H1 (cell line): ENCODE results near the gene RIN2. TPM values are rescaled to one million over a fixed set of nuclear protein-coding genes. Genes with fewer than 3 reads are reported as not detected.

Experiments
- CTCF ChIA-PET: fragments of 300-600 bp; sonication (Branson Sonifier 250); formaldehyde crosslinking; loops from one replicate; lab custom pipeline; 2021; ENCODE audit not compliant: partially characterized antibody; lab: Charles Lee
- POLR2A ChIA-PET: fragments of 300-600 bp; sonication (Branson Sonifier 250); formaldehyde crosslinking; loops from one replicate; lab custom pipeline; 2021; ENCODE audit warnings: inconsistent platforms; ENCODE audit not compliant: partially characterized antibody; lab: Charles Lee
- DNase-seq, 2 experiments: peaks; one replicate each; pipeline versions ENCODE4 v3.0.0 to v3.0.0-alpha.2; 2010 to 2022; ENCODE audit warnings: low spot score in 2 of 2, low read depth in 1 of 2, mixed read lengths in 1 of 2
- FAIRE-seq: peaks from 2 replicates; lab custom pipeline; 2011; peaks lifted over from hg19 to GRCh38; lab: Jason Lieb, UNC
- H2AFZ ChIP-seq: 2 replicates; pipeline ENCODE4 v1.8.1; 2012; ENCODE audit warnings: low read length, inconsistent platforms
- H2AK5ac ChIP-seq: 2 replicates; pipeline ENCODE4 v1.6.1; 2013; ENCODE audit warnings: low read depth, low read length
- H2BK120ac ChIP-seq: replicated peaks from 2 replicates; pipeline ENCODE3; 2013; ENCODE audit warnings: low read depth, low read length, inconsistent platforms
- H2BK12ac ChIP-seq: 2 replicates; pipeline ENCODE4 v1.6.1; 2013; ENCODE audit warnings: low read depth, low read length
- H2BK15ac ChIP-seq: 2 replicates; pipeline ENCODE4 v1.6.1; 2013; ENCODE audit warnings: low read length
- H2BK20ac ChIP-seq: 2 replicates; pipeline ENCODE4 v1.6.1; 2013; ENCODE audit warnings: low read length
- H2BK5ac ChIP-seq: 2 replicates; pipeline ENCODE4 v1.6.1; 2013; ENCODE audit warnings: low read depth, low read length
- H3K14ac ChIP-seq: 2 replicates; pipeline ENCODE4 v1.6.1; 2013; ENCODE audit warnings: inconsistent platforms; ENCODE audit not compliant: insufficient read length
- H3K18ac ChIP-seq: 2 replicates; pipeline ENCODE4 v1.6.1; 2013; ENCODE audit warnings: low read length; ENCODE audit errors: extremely low read depth
- H3K23ac ChIP-seq: 2 replicates; pipeline ENCODE4 v1.6.1; 2013; ENCODE audit warnings: inconsistent platforms; ENCODE audit not compliant: insufficient read length
- H3K23me2 ChIP-seq: 2 replicates; pipeline ENCODE4 v1.6.1; 2013; ENCODE audit warnings: low read depth, low read length
- H3K27ac ChIP-seq: 2 replicates; pipeline ENCODE4 v1.6.1; 2011; ENCODE audit warnings: low read depth, low read length, inconsistent platforms
- H3K27me3 ChIP-seq, 4 experiments: replicated peaks in 1 of 4; 1 replicate in 1 of 4; 2 replicates in 3 of 4; pipeline versions ENCODE4 v1.6.1 to v1.8.1; 2011 to 2013; ENCODE audit warnings: low read length in 3 of 4, mild to moderate bottlenecking in 3 of 4, inconsistent platforms in 2 of 4, mixed read lengths in 2 of 4, moderate library complexity in 1 of 4; ENCODE audit not compliant: control insufficient read depth in 3 of 4, insufficient read depth in 3 of 4; ENCODE audit errors: extremely low read depth in 1 of 4
- H3K36me3 ChIP-seq, 4 experiments: 2 replicates each; pipeline versions ENCODE4 v1.6.1 to v1.8.1; 2011 to 2013; ENCODE audit warnings: mild to moderate bottlenecking in 4 of 4, low read length in 3 of 4, moderate library complexity in 2 of 4, control low read depth in 1 of 4, inconsistent platforms in 1 of 4; ENCODE audit not compliant: insufficient read depth in 4 of 4, control insufficient read depth in 2 of 4
- H3K4ac ChIP-seq: replicated peaks from 2 replicates; pipeline ENCODE3; 2013; ENCODE audit warnings: low read length, low read depth, mixed read lengths, inconsistent platforms; ENCODE audit not compliant: insufficient read length
- H3K4me1 ChIP-seq, 4 experiments: replicated peaks in 1 of 4; 1 replicate in 1 of 4; 2 replicates in 3 of 4; pipeline versions ENCODE4 v1.6.1 to v1.8.1; 2011 to 2013; ENCODE audit warnings: low read length in 3 of 4, inconsistent platforms in 2 of 4, mixed read lengths in 1 of 4; ENCODE audit not compliant: insufficient read depth in 4 of 4, control insufficient read depth in 3 of 4
- H3K4me2 ChIP-seq, 2 experiments: 2 replicates each; pipeline versions ENCODE4 v1.6.1 to v1.8.1; 2011 to 2013; ENCODE audit warnings: low read depth in 2 of 2, low read length in 2 of 2, control low read depth in 1 of 2, inconsistent platforms in 1 of 2, mild to moderate bottlenecking in 1 of 2; ENCODE audit not compliant: insufficient read depth in 1 of 2
- H3K4me3 ChIP-seq, 4 experiments: fragments of 200-600, 300-600 bp in 1 of 4; sonication (generic), shearing (Covaris generic), sonication (Bioruptor Twin) in 1 of 4; 2 replicates each; pipeline versions ENCODE4 v1.5.1 to v1.8.1; 2011 to 2016; ENCODE audit warnings: low read length in 4 of 4, low read depth in 3 of 4, control low read depth in 2 of 4, inconsistent platforms in 2 of 4, mild to moderate bottlenecking in 2 of 4, mixed read lengths in 1 of 4, moderate library complexity in 1 of 4; ENCODE audit not compliant: insufficient read depth in 2 of 4; ENCODE audit errors: extremely low read depth in 1 of 4
- H3K56ac ChIP-seq: replicated peaks from 2 replicates; pipeline ENCODE3; 2013; ENCODE audit warnings: low read depth, mild to moderate bottlenecking, mixed read lengths, low read length, inconsistent platforms; ENCODE audit not compliant: insufficient read length
- H3K79me1 ChIP-seq: 2 replicates; pipeline ENCODE4 v1.6.1; 2013; ENCODE audit warnings: low read depth, low read length, control low read depth
- H3K79me2 ChIP-seq, 2 experiments: 2 replicates each; pipeline versions ENCODE4 v1.6.1 to v1.8.1; 2012 to 2013; ENCODE audit warnings: low read length in 2 of 2, mild to moderate bottlenecking in 2 of 2, inconsistent platforms in 1 of 2; ENCODE audit not compliant: insufficient read depth in 2 of 2, control insufficient read depth in 1 of 2
- H3K9ac ChIP-seq, 4 experiments: replicated peaks in 1 of 4; 1 replicate in 1 of 4; 2 replicates in 3 of 4; pipeline versions ENCODE4 v1.6.1 to v1.8.1; 2011 to 2013; ENCODE audit warnings: low read depth in 3 of 4, low read length in 3 of 4, control low read depth in 2 of 4, mild to moderate bottlenecking in 2 of 4, moderate library complexity in 2 of 4, inconsistent platforms in 1 of 4; ENCODE audit errors: extremely low read depth in 1 of 4
- H3K9me3 ChIP-seq, 2 experiments: 2 replicates each; pipeline versions ENCODE4 v1.6.1 to v1.8.1; 2012 to 2013; ENCODE audit warnings: mild to moderate bottlenecking in 2 of 2, moderate library complexity in 2 of 2, control low read depth in 1 of 2, inconsistent platforms in 1 of 2, low read depth in 1 of 2, low read length in 1 of 2, mixed read lengths in 1 of 2; ENCODE audit not compliant: insufficient read depth in 2 of 2
- H4K20me1 ChIP-seq, 2 experiments: replicated peaks in 1 of 2; 2 replicates each; pipeline versions ENCODE3 to v1.8.1; 2011 to 2013; ENCODE audit warnings: inconsistent platforms in 2 of 2, low read length in 2 of 2, mild to moderate bottlenecking in 1 of 2; ENCODE audit not compliant: insufficient read depth in 2 of 2, control insufficient read depth in 1 of 2
- H4K5ac ChIP-seq: 2 replicates; pipeline ENCODE4 v1.6.1; 2013; ENCODE audit warnings: low read length, low read depth, mixed read lengths, inconsistent platforms; ENCODE audit not compliant: insufficient read length
- H4K8ac ChIP-seq: 2 replicates; pipeline ENCODE4 v1.8.0; 2013; ENCODE audit warnings: mild to moderate bottlenecking, moderate library complexity, low read length, inconsistent platforms; ENCODE audit not compliant: insufficient read depth; ENCODE audit errors: extremely low read depth
- H4K91ac ChIP-seq: replicated peaks from 2 replicates; pipeline ENCODE3; 2013; ENCODE audit warnings: low read length, mixed read lengths, inconsistent platforms; ENCODE audit not compliant: insufficient read length
- BCL11A ChIP-seq, 2 experiments: IDR thresholded peaks; one replicate each; pipeline ENCODE4 v1.6.1; 2011; ENCODE audit warnings: low read depth in 2 of 2, low read length in 2 of 2, mild to moderate bottlenecking in 2 of 2
- BRCA1 ChIP-seq: IDR thresholded peaks from 2 replicates; pipeline ENCODE4 v1.6.1; 2012; ENCODE audit warnings: low read depth, low read length, improper control_type of control experiment
- CHD1 ChIP-seq: IDR thresholded peaks from 2 replicates; pipeline ENCODE4 v1.6.1; 2012; ENCODE audit warnings: low read depth, low read length, improper control_type of control experiment
- CREB1 ChIP-seq: IDR thresholded peaks from 2 replicates; pipeline ENCODE4 v1.6.1; 2012; ENCODE audit warnings: inconsistent platforms
- CTBP2 ChIP-seq: IDR thresholded peaks from 2 replicates; pipeline ENCODE4 v1.7.0; 2011; ENCODE audit warnings: borderline replicate concordance, mild to moderate bottlenecking, moderate library complexity, mixed read lengths, low read length; ENCODE audit not compliant: insufficient read depth, insufficient read length
- GTF2F1 ChIP-seq: IDR thresholded peaks from 2 replicates; pipeline ENCODE4 v1.6.1; 2012; ENCODE audit warnings: low read depth, low read length, improper control_type of control experiment, borderline replicate concordance
- HDAC2 ChIP-seq, 2 experiments: fragments of 300-600 bp in 1 of 2; sonication (generic) in 1 of 2; IDR thresholded peaks; 2 replicates each; pipeline ENCODE4 v1.6.1; 2011 to 2012; ENCODE audit warnings: low read depth in 2 of 2, low read length in 2 of 2, mild to moderate bottlenecking in 2 of 2, moderate library complexity in 2 of 2, borderline replicate concordance in 1 of 2, inconsistent platforms in 1 of 2
- HDAC6 ChIP-seq: IDR thresholded peaks from one replicate; pipeline ENCODE4 v1.7.1; 2012; ENCODE audit warnings: low read depth, mild to moderate bottlenecking, inconsistent platforms, low read length, moderate library complexity
- KDM5A ChIP-seq: fragments of 200-600 bp; IDR thresholded peaks from 2 replicates; pipeline ENCODE4 v1.7.1; 2012; ENCODE audit warnings: mild to moderate bottlenecking, low read length, inconsistent platforms, mixed read lengths
- MAX ChIP-seq: IDR thresholded peaks from 2 replicates; pipeline ENCODE4 v1.6.1; 2012; ENCODE audit warnings: inconsistent platforms
- NANOG ChIP-seq: IDR thresholded peaks from 2 replicates; pipeline ENCODE4 v1.6.1; 2011; ENCODE audit warnings: low read length, low read depth, mild to moderate bottlenecking, inconsistent platforms; ENCODE audit not compliant: insufficient read depth, poor library complexity, severe bottlenecking
- NRF1 ChIP-seq: IDR thresholded peaks from 2 replicates; pipeline ENCODE4 v1.6.1; 2011; ENCODE audit warnings: mild to moderate bottlenecking, low read depth, low read length, improper control_type of control experiment
- POLR2AphosphoS5 ChIP-seq: IDR thresholded peaks from 2 replicates; pipeline ENCODE4 v1.6.1; 2011; ENCODE audit warnings: low read depth, low read length
- SRF ChIP-seq: IDR thresholded peaks from 2 replicates; pipeline ENCODE4 v1.6.1; 2011; ENCODE audit warnings: mild to moderate bottlenecking, low read depth, low read length, moderate library complexity
- TBP ChIP-seq: IDR thresholded peaks from 2 replicates; pipeline ENCODE4 v1.6.1; 2011; ENCODE audit warnings: low read depth, low read length, improper control_type of control experiment
- WGBS, 2 experiments: shearing (Covaris generic) in 1 of 2; methylation state at CpG; one replicate each; pipeline versions ENCODE4 v1.1.6 to v1.1.7; 2013 to 2015; ENCODE audit warnings: low lambda C conversion rate in 2 of 2, mixed read lengths in 2 of 2, inconsistent platforms in 1 of 2, low coverage in 1 of 2, missing lambda C conversion rate in 1 of 2; ENCODE audit not compliant: insufficient replicate concordance in 2 of 2, insufficient coverage in 1 of 2, insufficient read length in 1 of 2; ENCODE audit errors: extremely low coverage in 1 of 2, missing lambda C conversion rate in 1 of 2; 5-methylcytosine and 5-hydroxymethylcytosine counted together
- polyA plus RNA-seq, 7 experiments: library from polyadenylated mRNA; depleted of rRNA in 3 of 7; stranded (reverse) in 5 of 7; unstranded in 2 of 7; fragments of >200 nt in 5 of 7; fragments of 200-250 nt in 2 of 7; gene quantifications; 1 replicate in 5 of 7; 2 replicates in 1 of 7; 4 replicates in 1 of 7; pipeline versions ENCODE4 v1.2.1 to v1.2.3, GENCODE V29; 2011 to 2013; ENCODE audit warnings: missing spikeins in 2 of 7, mixed read lengths in 2 of 7
- total RNA-seq: library from RNA; stranded (reverse); fragmentation: NEBNext Ultra II Directional; extraction: Animal tissue kit (Norgen Biotek cat#: 25700); gene quantifications from 2 replicates; pipeline ENCODE4 v1.2.1, GENCODE V29; 2021

RIN2 gene
- total and polyA plus RNA-seq, 2 of the 8 experiments (the other 6 are each of a cell fraction or from before 2014, with no cell fraction given), result 0.20 to 1.3 TPM

- H2BK20ac ChIP-seq, result no peak overlapping the region
- TF ChIP-seq HDAC6 (no peak), CHD1 (no peak), GTF2F1 (no peak), HDAC2 (IDR thresholded peaks at IDR 0.05; ENCODE audit: borderline replicate concordance in 1 of 2, low read depth in 2 of 2, low read length in 2 of 2) (no peak), SRF (no peak), TBP (no peak), NRF1 (no peak), MAX (no peak), CTBP2 (no peak), BCL11A (IDR thresholded peaks at IDR 0.05; ENCODE audit: low read depth in 2 of 2, low read length in 2 of 2) (no peak), KDM5A (no peak), NANOG (no peak), POLR2AphosphoS5 (no peak), CREB1 (no peak), BRCA1 (no peak)
- no peaks in the 10 kb centered on the region for H3K27me3 ChIP-seq
- FAIRE-seq (no peak), DNase-seq (no peak)
- no peaks in the 10 kb centered on the region for H3K79me1 ChIP-seq
- H3K9ac ChIP-seq, result no peak overlapping the region
- no peak overlapping the region for H3K56ac ChIP-seq
- H2BK15ac ChIP-seq, result no peak overlapping the region
- H3K4me3 ChIP-seq, result no peak overlapping the region
- no peaks in the 10 kb centered on the region for H3K79me2 ChIP-seq
- H4K91ac ChIP-seq, result no peak overlapping the region
- no peak overlapping the region for H2AK5ac ChIP-seq
- no peak overlapping the region for H4K5ac ChIP-seq
- no peaks in the 10 kb centered on the region for H4K20me1 ChIP-seq
- POLR2A ChIA-PET, result no interaction called here
- no peak overlapping the region for H3K18ac ChIP-seq
- no peak overlapping the region for H3K23ac ChIP-seq
- H2BK12ac ChIP-seq, result no peak overlapping the region
- H3K4ac ChIP-seq, result no peak overlapping the region
- WGBS, 2 experiments, result 88% methylated on average over 4 of the region's 4 CpGs; no CpG with 5 or more reads in 1 of the 2 experiments
- H3K4me1 ChIP-seq, result peaks cover 0 to 3% (median under 1%) of the 10 kb centered on the region in 4 experiments; a peak in 2 of 7 replicates
- H3K9me3 ChIP-seq, result no peaks in the 10 kb centered on the region
- H2AFZ ChIP-seq, result no peak overlapping the region
- H2BK120ac ChIP-seq, result no peak overlapping the region
- H3K36me3 ChIP-seq, result no peaks in the 10 kb centered on the region
- H3K27ac ChIP-seq, result no peak overlapping the region
- H2BK5ac ChIP-seq, result no peak overlapping the region
- H3K4me2 ChIP-seq, result no peak overlapping the region
- H4K8ac ChIP-seq, result no peak overlapping the region
- CTCF ChIA-PET, result interaction anchor here (1.2 to 2.5 kb wide), 3 partner anchors 14 to 72 kb away, joined by 3 to 5 read pairs (median 5); no protein-coding TSS in a partner anchor
- no peaks in the 10 kb centered on the region for H3K23me2 ChIP-seq
- H3K14ac ChIP-seq, result no peak overlapping the region
Measured at GRCh38 chr20:19765913-19766312, 7.9 kb downstream of the RIN2 start.
